ENCODE data around the gene PLCL2.
"Not testable (repeated sequence)": the region's sequence is repeated elsewhere in the genome, so short reads cannot be mapped to it uniquely, and the experiment has no call there.

Gene PLCL2

GRCh38 chr3:17090280-17090983 lies 205.7 kb downstream of the PLCL2 start:
- no peak overlapping the region for H3K27ac ChIP-seq
- no peak for TF ChIP-seq CTCF (IDR thresholded peaks at IDR 0.05; ENCODE audit: low read depth, low read length, missing control alignments)
- H3K4me3 ChIP-seq (ENCODE audit: low read depth, low read length): no peak overlapping the region
- DNase-seq: no peak
- no peaks in the 10 kb centered on the region for H3K27me3 ChIP-seq (replicated peaks)
- in situ Hi-C loops (cut with HindIII; ENCODE audit: low pct_ligation_motif_present, low sequenced_read_pairs): no loop called here
- no peaks in the 10 kb centered on the region for H3K36me3 ChIP-seq (replicated peaks)

DNA sequence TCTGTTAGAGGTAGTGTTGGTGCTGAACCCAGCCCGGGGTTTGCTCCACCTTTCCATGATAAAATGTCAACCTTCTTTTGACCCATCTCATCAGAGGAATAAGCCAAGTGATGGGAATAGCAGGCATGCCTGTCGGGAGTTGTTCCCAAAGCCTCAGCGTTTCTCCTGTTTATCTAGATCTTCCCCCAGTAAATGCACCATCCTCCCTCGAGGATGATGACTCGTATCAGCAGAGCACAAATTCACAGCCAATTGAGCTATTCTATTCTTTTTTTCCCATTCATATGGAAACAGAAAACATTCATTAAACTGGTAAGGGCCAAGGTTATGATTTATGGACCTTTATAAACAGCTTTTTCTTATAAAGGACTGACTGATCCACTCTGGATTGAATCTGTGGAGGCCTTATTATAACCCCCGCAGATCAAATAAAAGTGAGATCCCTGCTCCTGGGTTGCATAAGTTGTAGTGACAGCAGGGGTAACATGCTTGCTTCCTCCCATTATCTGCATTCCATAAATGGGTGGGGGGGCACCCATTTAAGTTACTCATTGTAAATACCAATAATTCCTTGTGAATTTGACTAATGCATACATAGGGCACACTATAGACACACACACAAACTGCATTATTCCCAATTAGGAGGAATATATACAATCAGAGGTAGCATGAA lies 207.3 kb downstream of the PLCL2 start:
- in situ Hi-C loops (cut with HindIII; ENCODE audit: low pct_ligation_motif_present, low sequenced_read_pairs): no loop called here

DNA sequence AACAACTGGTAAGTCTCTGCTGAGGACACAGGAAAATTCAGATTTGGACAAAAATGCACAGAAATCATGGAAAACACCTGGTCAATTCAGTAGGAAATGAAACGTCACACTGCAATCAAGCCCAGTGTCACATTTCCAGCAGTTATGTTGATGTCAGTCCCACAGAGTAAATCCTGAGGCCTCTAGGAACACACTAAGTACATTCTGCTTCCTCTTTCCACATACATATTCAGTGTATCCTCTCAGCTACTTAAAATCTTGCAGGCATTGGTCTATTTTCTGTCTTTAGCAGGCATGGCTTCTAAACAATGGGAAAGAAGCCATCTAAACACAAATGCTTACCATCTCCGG lies 207.8 kb downstream of the PLCL2 start:
- no peak for TF ChIP-seq CTCF (IDR thresholded peaks at IDR 0.05; ENCODE audit: low read depth, low read length, missing control alignments)
- no peak overlapping the region for H3K4me3 ChIP-seq (ENCODE audit: low read depth, low read length)
- no peak for DNase-seq
- no peak overlapping the region for H3K27ac ChIP-seq
- H3K36me3 ChIP-seq (replicated peaks): no peaks in the 10 kb centered on the region
- in situ Hi-C loops (cut with HindIII; ENCODE audit: low pct_ligation_motif_present, low sequenced_read_pairs): no loop called here
- no peaks in the 10 kb centered on the region for H3K27me3 ChIP-seq (replicated peaks)

More for the DNA sequence above, 207.3 kb downstream of the PLCL2 start:
- Histone ChIP-seq H3K27ac (no peak overlapping the region), H3K4me3 (ENCODE audit: low read depth, low read length) (no peak overlapping the region), H3K36me3 (replicated peaks) (no peaks in the 10 kb centered on the region), H3K27me3 (replicated peaks) (no peaks in the 10 kb centered on the region)
- no peak for DNase-seq
- TF ChIP-seq CTCF (IDR thresholded peaks at IDR 0.05; ENCODE audit: low read depth, low read length, missing control alignments): no peak

- TF ChIP-seq CTCF (IDR thresholded peaks at IDR 0.05; ENCODE audit: low read depth, low read length, missing control alignments): no peak
Measured at GRCh38 chr3:17094551-17094950, 209.8 kb downstream of the PLCL2 start.

DNA sequence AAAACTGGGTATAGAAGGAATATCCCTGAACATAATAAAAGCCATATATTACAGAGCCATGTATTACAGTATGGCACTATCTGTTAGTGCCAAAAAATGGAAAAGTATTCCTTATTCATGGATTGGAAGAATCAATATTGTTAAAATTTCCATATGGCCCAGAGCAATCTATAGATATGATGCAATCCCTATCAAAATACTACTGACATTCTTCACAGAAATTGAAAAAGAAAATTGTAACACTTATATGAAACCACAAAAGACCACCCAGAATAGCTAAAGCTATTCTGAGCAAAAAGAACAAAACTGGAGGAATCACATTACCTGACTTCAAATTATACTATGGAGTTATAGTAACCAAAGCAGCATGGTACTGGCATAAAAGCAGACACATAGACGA lies 218.8 kb downstream of the PLCL2 start:
- in situ Hi-C loops (cut with HindIII; ENCODE audit: low pct_ligation_motif_present, low sequenced_read_pairs): no loop called here
- no peaks in the 10 kb centered on the region for H3K36me3 ChIP-seq (replicated peaks)
- no peaks in the 10 kb centered on the region for H3K27me3 ChIP-seq (replicated peaks)
- no peak for DNase-seq
- H3K4me3 ChIP-seq (ENCODE audit: low read depth, low read length): no peak overlapping the region
- H3K27ac ChIP-seq: no peak overlapping the region
- TF ChIP-seq CTCF (IDR thresholded peaks at IDR 0.05; ENCODE audit: low read depth, low read length, missing control alignments): no peak

More at GRCh38 chr3:17094551-17094950, 209.8 kb downstream of the PLCL2 start:
- Histone ChIP-seq H3K27ac (no peak overlapping the region), H3K36me3 (replicated peaks) (no peaks in the 10 kb centered on the region), H3K27me3 (replicated peaks) (no peaks in the 10 kb centered on the region), H3K4me3 (ENCODE audit: low read depth, low read length) (no peak overlapping the region)
- no peak for DNase-seq
- in situ Hi-C loops (cut with HindIII; ENCODE audit: low pct_ligation_motif_present, low sequenced_read_pairs): no loop called here

GRCh38 chr3:17106801-17107200 lies 222.0 kb downstream of the PLCL2 start:
- H3K36me3 ChIP-seq (replicated peaks); H3K4me3 ChIP-seq (ENCODE audit: low read depth, low read length); H3K27ac ChIP-seq; in situ Hi-C loops (cut with HindIII; ENCODE audit: low pct_ligation_motif_present, low sequenced_read_pairs); H3K27me3 ChIP-seq (replicated peaks); DNase-seq: not testable (repeated sequence)

Data from brain microvascular endothelial cell (primary cell).